ENCODE results near the gene PDRG1. TPM values are rescaled to one million over a fixed set of nuclear protein-coding genes. Genes with fewer than 3 reads are reported as not detected.

PDRG1 gene
- total RNA-seq, 6 experiments from 2014 or later: 4.5 to 6.6 (median 4.9) TPM

DNA sequence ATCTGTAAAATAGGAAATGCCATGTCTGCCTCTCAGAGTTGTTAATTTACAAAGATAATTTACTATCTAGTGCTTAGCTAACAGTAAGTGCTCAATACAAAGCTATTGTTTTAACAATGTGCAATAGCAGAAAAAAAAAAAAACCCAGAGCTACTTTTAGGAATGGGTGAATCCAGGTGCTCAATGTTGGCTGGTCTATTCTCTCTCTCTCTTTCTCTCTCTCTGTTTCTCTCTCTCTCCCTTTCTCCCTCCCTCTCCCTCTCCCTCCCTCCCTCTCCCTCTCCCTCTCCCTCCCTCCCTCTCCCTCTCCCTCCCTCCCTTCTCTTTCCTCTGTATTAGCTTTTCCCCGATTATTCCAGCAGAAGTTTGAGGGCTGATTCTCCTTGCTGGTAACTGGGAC lies 14.0 kb downstream of the PDRG1 start:
- ATAC-seq (no peak), DNase-seq (no peak)
- Histone ChIP-seq H3K4me3 (no peak overlapping the region), H3K4me1 (no peaks in the 10 kb centered on the region), H3K36me3 (no peaks in the 10 kb centered on the region), H3K27ac (no peak overlapping the region), H3K9me3 (no peaks in the 10 kb centered on the region), H3K27me3 (no peaks in the 10 kb centered on the region)
- intact Hi-C loops (cut with DNase I): no loop called here
- 77% methylated on average over 1 of the region's 1 CpG for WGBS (ENCODE audit: insufficient coverage, low coverage, low lambda C conversion rate, missing lambda C conversion rate)
- no peak for TF ChIP-seq POLR2A (IDR thresholded peaks at IDR 0.05)
- TF ChIP-seq, protein P1, sequence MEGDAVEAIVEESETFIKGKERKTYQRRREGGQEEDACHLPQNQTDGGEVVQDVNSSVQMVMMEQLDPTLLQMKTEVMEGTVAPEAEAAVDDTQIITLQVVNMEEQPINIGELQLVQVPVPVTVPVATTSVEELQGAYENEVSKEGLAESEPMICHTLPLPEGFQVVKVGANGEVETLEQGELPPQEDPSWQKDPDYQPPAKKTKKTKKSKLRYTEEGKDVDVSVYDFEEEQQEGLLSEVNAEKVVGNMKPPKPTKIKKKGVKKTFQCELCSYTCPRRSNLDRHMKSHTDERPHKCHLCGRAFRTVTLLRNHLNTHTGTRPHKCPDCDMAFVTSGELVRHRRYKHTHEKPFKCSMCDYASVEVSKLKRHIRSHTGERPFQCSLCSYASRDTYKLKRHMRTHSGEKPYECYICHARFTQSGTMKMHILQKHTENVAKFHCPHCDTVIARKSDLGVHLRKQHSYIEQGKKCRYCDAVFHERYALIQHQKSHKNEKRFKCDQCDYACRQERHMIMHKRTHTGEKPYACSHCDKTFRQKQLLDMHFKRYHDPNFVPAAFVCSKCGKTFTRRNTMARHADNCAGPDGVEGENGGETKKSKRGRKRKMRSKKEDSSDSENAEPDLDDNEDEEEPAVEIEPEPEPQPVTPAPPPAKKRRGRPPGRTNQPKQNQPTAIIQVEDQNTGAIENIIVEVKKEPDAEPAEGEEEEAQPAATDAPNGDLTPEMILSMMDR (IDR thresholded peaks at IDR 0.05): no peak

DNA sequence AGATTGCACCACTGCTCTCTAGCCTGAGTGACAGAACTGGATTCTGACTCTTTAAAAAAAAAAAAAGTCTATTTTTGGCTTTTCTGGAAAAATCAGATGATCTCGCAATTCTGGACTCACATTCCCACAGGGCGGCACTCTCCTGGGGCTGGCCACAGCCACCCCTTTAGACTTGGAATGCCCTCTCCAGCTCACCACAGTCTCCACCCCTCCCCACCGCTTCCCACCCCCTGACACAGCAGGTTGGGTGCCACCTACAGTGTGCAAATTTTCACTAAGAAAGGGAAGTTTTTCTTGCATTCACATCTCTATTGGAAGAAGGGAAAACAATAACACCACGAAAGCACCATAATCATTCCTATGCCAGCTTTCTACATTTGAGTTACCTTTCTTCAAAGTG lies 15.4 kb downstream of the PDRG1 start:
- WGBS (ENCODE audit: insufficient coverage, low coverage, low lambda C conversion rate, missing lambda C conversion rate): 91% methylated on average over 4 of the region's 4 CpGs
- intact Hi-C loops (cut with DNase I): no loop called here
- Histone ChIP-seq H3K27me3 (no peaks in the 10 kb centered on the region), H3K4me1 (no peaks in the 10 kb centered on the region), H3K27ac (no peak overlapping the region), H3K4me3 (no peak overlapping the region), H3K36me3 (no peaks in the 10 kb centered on the region), H3K9me3 (no peaks in the 10 kb centered on the region)
- no peak for DNase-seq
- no peak for ATAC-seq
- TF ChIP-seq, protein P1 (IDR thresholded peaks at IDR 0.05): no peak
- TF ChIP-seq POLR2A (IDR thresholded peaks at IDR 0.05): no peak

DNA sequence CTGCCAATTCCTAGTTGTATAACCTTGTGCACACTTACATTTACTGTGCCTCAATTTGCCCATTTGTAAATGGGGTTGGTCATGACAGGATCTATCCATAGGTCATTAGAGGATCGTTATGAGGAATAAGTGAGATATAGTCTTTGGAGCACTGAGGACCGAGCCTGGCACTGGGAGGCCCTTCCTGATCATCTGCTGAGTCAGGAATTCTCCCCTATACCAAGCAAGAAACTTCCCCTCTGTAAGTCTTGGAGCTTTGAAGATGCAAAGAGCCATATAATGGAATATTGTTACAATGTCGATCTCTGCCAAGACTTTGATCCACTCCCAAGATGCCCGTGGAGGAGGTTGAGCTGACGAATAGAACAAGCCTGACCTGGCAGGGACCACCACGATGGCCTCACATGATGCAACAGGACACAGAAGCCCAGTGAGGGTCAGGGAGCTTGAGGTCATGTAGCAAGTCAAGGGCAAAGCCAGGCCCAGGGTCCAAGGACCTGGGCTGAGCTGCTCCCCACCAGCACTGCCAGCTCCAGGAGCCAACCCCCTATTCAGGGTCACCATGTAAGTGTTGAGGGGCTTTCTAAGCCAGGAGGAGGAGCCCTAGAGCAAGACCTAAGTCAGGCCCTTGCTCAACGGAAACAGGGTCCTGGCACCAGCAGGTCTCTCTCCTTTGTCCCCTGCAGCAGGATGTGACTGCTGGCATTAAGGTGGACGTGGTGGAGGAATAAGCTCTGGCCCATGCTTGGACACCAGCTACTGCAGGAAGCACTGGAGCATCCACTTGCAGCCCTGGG lies 16.7 kb downstream of the PDRG1 start:
- no peaks in the 10 kb centered on the region for H3K27me3 ChIP-seq
- DNase-seq: no peak
- no peak overlapping the region for H3K27ac ChIP-seq
- no peaks in the 10 kb centered on the region for H3K9me3 ChIP-seq
- WGBS (ENCODE audit: insufficient coverage, low coverage, low lambda C conversion rate, missing lambda C conversion rate): 41% methylated on average over 3 of the region's 8 CpGs
- TF ChIP-seq, protein P1 (IDR thresholded peaks at IDR 0.05): no peak
- no peak for TF ChIP-seq POLR2A (IDR thresholded peaks at IDR 0.05)
- H3K4me3 ChIP-seq: no peak overlapping the region
- no peaks in the 10 kb centered on the region for H3K4me1 ChIP-seq
- no peaks in the 10 kb centered on the region for H3K36me3 ChIP-seq
- intact Hi-C loops (cut with DNase I): no loop called here
- no peak for ATAC-seq

DNA sequence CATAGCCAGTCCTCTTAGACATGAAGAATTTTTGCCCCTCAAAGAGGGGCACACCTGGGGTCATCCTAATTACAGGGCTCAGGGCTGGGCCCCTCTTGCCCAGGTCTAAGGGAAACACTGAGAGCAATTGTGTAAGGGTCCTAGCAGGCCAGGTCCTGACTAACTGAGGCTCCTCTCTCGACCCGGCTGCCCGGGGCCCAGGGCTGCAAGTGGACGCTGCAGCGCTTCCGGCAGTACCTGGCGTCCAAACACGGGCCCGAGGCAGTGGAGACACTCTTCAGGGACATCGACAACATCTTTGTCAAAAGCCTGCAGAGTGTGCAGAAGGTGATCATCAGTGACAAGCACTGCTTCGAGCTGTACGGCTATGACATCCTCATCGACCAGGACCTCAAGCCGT lies 17.4 kb downstream of the PDRG1 start:
- no peaks in the 10 kb centered on the region for H3K36me3 ChIP-seq
- ATAC-seq: no peak
- WGBS (ENCODE audit: insufficient coverage, low coverage, low lambda C conversion rate, missing lambda C conversion rate): 83% methylated on average over 2 of the region's 14 CpGs
- no peak overlapping the region for H3K27ac ChIP-seq
- DNase-seq: no peak
- no peak overlapping the region for H3K4me3 ChIP-seq
- H3K27me3 ChIP-seq: no peaks in the 10 kb centered on the region
- H3K4me1 ChIP-seq: no peaks in the 10 kb centered on the region
- TF ChIP-seq, protein P1 (IDR thresholded peaks at IDR 0.05): no peak
- no peak for TF ChIP-seq POLR2A (IDR thresholded peaks at IDR 0.05)
- intact Hi-C loops (cut with DNase I): no loop called here
- H3K9me3 ChIP-seq: no peaks in the 10 kb centered on the region

Measured in right lobe of liver (tissue), 6 donors.